H1 (cell line): ENCODE measurements around the gene PRSS48. TPM values are rescaled to one million over a fixed set of nuclear protein-coding genes. Genes with fewer than 3 reads are reported as not detected.

Experiments
- CHD7 ChIP-seq: fragments of 300-600 bp; sonication (generic); IDR thresholded peaks from 2 replicates; pipeline ENCODE4 v1.7.1; 2012; ENCODE audit warnings: low read length, moderate library complexity, mild to moderate bottlenecking, inconsistent platforms; ENCODE audit not compliant: insufficient replicate concordance
- polyA plus RNA-seq, 7 experiments: library from polyadenylated mRNA; depleted of rRNA in 3 of 7; stranded (reverse) in 5 of 7; unstranded in 2 of 7; fragments of >200 nt in 5 of 7; fragments of 200-250 nt in 2 of 7; gene quantifications; 1 replicate in 5 of 7; 2 replicates in 1 of 7; 4 replicates in 1 of 7; pipeline versions ENCODE4 v1.2.1 to v1.2.3, GENCODE V29; 2011 to 2013; ENCODE audit warnings: missing spikeins in 2 of 7, mixed read lengths in 2 of 7
- total RNA-seq: library from RNA; stranded (reverse); fragmentation: NEBNext Ultra II Directional; extraction: Animal tissue kit (Norgen Biotek cat#: 25700); gene quantifications from 2 replicates; pipeline ENCODE4 v1.2.1, GENCODE V29; 2021

Gene PRSS48
- total and polyA plus RNA-seq, 2 of the 8 experiments (the other 6 are each of a cell fraction or from before 2014, with no cell fraction given) = not detected

- TF ChIP-seq CHD7 = no peak
These were observed 19.3 kb downstream of the PRSS48 start (continued) for GRCh38 chr4:151296227-151296626.
